ENCODE measurements around the gene HNRNPA2B1.
A peak's percentile ranks its signal among the peaks of the same experiment; 100 is the strongest.

Gene HNRNPA2B1

DNA sequence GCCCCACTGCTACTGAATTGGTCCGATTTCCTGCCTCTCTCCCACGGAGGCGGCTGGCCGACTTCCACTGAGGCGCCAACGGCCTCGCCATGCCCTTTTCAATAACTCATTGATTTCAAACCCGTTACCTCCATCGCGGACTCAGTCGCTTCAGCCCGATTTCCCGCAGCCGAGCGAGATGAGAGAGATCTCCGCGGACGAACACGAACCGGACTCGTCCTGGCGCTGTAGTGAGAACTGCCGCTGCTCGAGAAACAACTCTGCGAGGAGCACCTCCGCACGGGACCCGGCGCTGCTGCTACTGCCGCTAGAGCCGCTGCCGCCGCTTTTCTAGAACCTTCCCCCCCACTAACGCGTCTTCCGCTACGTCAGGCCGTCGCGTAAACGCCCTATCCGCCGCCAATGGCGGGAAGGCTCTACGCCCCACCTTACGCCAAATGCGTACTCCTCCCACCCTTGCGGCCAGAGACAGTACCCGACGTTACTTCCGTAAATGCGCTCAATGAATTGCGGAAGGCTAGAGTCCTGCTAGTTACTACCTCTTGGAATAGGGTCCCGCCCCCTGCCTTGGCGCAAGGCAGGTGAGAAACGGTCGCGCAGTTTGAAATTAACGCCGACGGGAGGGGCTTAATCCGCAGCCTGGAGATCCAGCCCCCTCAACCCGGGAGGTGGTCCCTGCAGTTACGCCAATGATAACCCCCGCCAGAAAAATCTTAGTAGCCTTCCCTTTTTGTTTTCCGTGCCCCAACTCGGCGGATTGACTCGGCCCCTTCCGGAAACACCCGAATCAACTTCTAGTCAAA is at the start of gene HNRNPA2B1:
Gene HNRNPA2B1 (minus strand): TSS at position 303 of the 803 bp plus-strand sequence. CDS start 169 bp downstream, at position 134.
- peak; percentile 86 for DNase-seq (ENCODE audit: low spot score)

DNA sequence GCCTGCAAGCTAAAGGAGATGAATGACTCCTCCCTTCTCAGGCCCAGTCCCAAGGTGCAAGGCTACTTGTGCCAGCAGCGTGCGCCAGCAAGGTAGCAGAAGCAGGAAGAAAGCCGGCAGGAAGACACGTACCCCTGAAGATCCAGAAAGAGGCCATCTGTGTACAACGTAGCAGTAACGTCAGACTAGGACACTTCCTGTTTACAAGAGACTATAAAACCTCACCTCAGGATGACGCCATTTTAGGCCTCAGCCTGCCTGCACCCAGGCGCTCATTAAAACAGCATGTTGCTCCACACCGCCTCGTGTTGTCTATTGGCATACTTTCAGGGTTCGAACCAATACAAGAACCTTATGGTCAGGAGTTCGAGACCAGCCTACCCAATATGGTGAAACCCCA is 49.7 kb upstream of the HNRNPA2B1 start:
- DNase-seq (ENCODE audit: low spot score): no peak

DNA sequence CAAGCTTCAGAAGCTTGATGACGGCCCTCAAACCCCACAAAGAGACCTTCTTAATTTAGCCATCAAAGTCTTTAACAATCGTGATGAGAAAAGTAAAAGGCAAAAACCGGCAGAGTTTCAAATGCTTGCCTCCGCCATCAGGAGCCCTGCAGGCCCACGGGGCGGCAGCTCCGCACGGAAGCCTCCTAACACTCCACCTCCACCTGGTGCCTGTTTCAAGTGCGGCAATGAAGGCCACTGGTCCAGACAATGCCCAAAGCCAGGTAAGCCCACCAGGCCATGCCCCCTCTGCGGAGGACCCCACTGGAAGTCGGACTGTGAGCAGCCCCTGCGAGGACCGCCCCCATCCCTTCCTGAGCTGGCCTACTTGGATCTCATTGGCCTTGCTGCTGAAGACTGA is 44.6 kb upstream of the HNRNPA2B1 start:
- DNase-seq (ENCODE audit: low spot score): no peak

DNA sequence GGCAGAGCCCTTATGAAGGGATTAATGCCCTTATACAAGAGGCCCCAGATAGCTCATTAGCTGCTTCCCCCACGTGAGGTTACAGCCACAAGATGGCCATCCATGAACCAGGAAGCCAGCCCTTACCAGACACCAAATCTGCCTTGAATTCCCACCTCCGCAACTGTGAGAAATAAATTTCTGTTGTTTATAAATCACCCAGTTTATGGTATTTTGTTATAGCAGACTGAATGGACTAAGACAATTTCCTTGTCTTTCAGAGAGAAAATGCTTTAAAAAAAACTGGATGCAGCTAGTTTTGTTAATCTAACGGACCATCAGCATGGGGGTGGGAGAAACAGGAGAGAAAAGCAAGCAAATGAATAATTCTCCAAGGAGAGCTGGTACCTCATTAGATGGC is 37.5 kb upstream of the HNRNPA2B1 start:
- DNase-seq (ENCODE audit: low spot score): no peak

DNA sequence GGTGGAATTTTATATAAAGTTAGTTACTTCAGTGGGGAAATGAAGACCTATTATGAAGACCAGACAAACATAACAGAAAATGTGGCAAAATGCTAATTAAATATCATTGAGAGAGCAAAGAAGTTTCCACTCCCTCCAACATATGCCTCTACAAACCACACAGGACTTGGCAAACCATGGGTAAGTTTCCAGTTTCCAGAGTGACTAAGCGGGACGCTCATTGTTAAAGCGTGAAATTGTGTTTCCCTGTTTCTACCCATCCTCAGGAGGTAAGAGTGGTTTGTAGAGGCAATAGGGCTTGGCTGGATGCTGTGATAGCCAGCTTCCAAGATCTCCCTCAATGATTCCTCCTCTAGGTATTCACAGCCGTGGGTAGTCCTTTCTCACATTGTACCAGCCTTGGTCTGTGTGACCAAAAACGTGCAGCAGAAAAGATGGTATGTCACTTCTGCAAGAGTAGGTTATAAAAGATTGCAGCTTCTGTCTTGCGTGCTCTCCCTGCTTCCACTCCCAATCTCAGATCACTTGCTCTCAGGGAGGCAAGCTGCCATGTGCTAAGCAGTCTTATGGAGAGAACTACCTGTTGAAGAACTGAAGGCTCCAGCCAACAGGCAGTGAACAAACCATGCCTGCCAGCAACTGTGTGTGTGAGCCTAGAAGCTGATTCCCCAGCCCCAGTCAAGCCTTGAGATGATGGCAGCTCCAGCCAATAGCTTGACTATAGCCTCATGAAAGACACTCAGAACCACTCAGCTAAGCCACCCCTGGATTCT is 36.7 kb upstream of the HNRNPA2B1 start:
- no peak for DNase-seq (ENCODE audit: low spot score)

DNA sequence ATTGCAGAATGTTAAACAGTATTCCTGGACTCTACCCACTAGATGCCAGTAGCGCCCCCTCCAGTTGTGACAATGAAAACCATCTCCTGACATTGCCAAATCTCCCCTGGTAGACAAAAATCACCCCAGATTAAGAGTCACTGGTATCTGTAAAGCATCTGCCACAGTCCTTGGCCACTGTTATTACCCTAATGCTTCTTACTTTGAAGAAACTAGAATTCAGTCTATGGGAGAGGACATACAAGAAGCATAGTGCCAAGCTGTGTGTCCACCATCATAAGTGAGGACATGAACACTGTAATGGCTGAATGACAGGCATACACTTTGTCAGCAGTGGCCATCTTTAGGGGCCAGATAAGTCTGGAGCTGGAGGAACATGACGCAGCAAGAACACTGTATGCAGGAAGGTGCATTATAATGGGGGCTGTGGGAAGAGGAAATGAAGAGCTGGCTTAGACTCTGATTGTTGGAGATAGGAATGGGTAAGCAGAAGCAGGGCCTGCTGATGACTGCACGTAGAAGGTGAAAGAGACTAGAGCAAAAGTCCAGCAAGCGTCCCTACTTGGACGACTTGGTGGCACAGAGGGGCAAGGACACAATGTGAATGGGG is 33.5 kb upstream of the HNRNPA2B1 start:
- no peak for DNase-seq (ENCODE audit: low spot score)

DNA sequence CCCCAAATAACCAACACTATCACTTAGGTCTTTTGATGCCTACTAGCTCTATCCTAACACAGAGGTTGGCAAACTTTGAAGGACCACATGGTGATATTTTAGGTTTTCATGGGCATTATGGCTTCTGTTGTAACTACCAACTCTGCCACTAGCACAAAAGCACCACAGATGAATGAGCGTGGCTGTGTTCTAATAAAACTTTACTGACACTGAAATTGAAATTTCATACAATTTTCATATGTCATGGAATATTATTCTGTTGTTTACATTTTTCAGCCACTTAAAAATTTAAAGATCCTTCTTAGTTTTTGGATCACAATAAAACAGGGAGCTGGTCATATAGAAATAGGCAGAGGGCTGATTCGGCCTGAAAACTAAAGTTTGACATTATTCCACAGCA is 27.4 kb upstream of the HNRNPA2B1 start:
- DNase-seq (ENCODE audit: low spot score): no peak

DNA sequence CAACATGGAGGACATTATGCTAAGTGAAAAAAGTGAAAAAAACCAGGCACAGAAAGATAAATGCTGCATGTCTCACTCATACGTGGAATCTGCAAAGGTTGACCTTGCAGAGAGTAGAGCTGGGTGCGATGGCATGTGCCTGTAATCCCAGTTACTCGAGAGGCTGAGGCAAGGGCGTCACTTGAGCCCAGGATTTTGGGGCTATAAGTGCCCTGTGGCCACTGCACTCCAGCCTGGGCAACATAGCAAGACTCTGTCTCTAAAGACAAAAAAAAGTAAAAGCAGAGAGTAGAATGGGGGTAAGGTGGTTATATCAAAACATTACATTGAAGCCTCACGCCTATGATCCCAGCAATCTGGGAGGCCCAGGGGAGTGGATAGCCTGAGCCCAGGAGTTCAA is 23.8 kb upstream of the HNRNPA2B1 start:
- no peak for DNase-seq (ENCODE audit: low spot score)

DNA sequence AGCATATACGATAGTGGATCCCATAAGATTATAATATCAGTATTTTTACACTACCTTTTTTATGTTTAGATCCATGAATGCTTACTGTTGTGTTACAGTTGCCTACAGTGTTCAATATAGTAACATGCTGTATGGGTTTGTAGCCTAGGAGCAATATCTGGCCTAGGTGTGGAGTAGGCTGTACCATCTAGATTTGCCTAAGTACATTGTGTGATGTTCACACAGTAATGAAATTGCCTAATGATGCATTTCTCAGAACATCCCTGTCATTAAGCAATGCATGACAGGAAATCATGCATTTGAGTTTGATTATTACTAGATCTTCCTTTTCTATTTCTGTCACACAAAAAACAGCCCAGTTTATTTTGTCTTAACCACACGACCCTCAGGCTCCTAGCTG is 15.5 kb upstream of the HNRNPA2B1 start:
- DNase-seq (ENCODE audit: low spot score): no peak

DNA sequence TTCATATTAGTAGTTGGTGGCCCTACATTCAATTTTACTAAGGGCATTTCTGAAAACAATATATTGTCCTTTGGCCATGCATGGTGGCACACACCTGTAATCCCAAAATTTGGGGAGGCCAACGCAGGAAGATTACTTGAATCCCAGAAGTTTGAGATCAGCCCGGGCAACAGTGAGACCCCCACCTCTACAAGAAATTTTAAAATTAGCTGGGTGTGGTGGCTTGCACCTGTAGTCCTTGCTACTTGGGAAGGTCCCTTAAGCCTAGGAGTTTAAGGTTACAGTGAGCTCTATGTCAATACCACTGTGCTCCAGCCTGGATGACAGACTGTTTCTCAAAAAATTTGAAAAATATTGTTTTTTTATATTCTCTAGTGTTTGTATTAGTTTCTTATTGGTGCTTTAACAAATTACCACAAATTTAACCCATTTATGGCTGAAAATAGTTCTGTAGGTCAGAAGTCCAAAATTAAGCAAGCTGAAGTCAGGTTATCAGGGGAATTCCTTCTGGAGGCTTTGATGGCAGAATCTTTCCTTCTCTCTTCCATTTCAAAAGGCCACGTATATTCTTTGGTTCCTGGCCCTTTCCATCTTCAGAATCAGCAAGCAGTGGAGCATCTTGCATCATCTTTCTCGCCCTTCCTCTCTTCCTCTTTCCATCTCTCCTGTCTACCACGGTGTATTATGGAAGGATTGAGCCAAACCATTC is 13.4 kb upstream of the HNRNPA2B1 start:
- DNase-seq (ENCODE audit: low spot score): no peak

DNA sequence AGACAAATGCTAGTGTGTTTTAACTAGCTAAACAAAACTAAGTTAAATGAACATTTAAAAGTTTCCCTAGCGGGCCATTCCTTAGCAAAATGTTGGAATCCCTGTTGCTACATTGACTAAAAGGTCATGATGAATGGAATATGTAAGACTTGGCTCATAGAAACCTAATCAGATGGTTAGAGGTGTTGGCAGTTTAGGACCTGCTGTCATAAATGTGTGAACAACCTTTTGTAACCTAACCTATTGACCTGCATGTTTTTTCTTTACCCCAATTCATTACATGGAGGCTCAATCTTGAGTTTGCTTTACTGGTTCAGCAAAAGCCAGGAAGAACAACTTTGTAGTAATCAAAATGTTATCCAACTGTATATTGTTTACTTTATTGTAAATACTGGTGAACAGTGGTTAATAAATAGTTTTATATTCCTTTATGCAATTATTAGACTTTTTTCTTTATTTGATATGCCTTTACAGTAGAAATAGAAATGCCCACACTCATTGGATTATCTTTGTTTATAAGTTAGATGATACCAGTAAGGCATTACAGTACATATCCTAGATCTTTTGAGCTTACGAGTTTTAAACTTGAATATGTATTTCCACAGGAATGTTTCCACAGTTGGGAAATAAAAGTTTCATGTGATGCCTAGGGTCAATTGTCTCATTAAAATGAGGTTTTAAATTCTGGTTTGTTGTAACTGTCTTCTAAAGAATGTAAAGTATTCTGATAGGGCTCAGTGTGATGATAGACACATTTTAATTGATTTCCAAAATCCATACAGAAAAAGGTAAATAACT is 12.6 kb upstream of the HNRNPA2B1 start:
- no peak for DNase-seq (ENCODE audit: low spot score)

DNA sequence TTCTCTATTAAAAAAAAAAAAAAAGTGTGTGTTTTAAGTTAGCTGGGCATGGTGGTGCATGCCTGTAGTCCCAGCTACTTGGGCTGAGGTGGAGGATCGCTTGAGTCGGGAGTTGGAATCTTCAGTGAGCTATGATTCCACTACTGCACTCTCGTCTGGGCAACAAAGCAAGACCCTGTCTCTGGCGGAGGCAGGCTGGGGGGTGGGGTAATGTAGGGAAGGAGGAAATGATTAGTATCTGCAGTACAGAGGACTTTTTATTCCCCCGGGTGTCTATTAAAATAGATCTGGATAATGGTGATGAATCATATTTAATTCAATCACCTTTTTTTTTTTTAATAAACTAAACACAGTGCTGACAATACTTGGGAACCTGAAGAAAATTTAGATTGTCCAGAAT is 7.5 kb upstream of the HNRNPA2B1 start:
- DNase-seq (ENCODE audit: low spot score): no peak

DNA sequence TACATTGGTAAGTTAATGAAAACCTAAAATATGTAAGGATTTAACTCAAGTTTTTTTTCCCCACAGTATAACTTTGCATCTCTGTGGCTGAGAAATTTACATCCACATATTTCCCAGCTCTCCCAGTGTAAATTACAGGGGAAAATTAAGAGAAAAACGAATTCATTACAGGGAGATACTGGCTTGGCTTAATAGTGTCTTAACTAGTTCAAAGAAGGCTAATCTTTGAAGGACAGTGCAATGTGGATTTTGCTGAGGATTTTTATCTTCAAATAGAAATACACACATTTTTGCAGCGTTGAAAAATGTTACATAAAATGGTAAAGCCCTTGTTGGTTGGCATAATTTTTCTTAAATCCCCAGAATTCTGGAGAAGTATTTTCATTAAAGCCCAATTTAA is 2.5 kb upstream of the HNRNPA2B1 start:
- DNase-seq (ENCODE audit: low spot score): no peak

DNA sequence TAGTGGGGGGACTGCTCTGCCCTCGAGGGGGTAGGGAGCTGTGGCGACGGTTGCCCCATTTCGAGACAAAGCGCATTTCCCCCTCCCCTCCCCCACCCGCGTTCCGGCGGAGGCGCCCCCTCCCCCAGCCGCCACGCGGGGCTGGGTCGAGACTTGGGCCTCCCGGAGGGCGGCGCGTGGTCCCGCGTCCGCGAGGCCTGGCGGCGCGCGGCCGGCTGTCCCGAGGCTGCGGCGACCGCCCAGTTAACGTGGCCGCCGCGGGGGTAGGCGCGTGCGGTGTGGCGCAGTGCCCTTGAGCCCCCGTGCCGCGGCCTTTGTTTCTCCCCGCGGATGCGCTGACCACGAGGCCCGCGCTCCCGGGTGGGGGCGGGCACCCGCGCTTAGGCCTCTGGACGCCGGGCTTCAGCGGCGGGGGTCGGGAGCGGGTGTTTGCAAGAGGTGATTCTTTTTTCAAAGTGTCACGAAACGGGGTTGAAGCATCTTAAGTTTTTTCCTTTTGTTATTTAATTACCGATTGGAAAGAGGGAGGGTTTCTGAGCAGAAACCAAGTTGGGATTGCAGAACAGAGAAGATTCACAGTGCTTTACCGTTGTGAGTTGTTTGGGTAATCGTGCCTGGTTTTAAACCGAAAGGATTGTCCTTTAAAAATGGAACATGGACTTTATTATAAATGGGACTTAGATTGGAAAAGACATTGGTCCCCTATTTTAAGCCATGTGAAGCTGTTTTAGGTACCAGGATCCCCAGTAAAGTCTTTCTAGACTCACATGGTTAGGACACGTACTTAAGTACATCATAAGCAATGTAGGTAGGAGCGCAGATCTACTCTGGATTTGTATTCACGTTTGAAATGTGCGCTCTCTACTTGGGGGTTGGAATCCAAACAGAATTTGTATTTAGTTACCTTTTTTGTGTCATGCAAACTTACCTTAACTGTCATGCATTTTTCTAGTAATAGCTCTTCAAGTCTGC is 1.8 kb upstream of the HNRNPA2B1 start:
- peak; percentile 50 for DNase-seq (ENCODE audit: low spot score)

DNA sequence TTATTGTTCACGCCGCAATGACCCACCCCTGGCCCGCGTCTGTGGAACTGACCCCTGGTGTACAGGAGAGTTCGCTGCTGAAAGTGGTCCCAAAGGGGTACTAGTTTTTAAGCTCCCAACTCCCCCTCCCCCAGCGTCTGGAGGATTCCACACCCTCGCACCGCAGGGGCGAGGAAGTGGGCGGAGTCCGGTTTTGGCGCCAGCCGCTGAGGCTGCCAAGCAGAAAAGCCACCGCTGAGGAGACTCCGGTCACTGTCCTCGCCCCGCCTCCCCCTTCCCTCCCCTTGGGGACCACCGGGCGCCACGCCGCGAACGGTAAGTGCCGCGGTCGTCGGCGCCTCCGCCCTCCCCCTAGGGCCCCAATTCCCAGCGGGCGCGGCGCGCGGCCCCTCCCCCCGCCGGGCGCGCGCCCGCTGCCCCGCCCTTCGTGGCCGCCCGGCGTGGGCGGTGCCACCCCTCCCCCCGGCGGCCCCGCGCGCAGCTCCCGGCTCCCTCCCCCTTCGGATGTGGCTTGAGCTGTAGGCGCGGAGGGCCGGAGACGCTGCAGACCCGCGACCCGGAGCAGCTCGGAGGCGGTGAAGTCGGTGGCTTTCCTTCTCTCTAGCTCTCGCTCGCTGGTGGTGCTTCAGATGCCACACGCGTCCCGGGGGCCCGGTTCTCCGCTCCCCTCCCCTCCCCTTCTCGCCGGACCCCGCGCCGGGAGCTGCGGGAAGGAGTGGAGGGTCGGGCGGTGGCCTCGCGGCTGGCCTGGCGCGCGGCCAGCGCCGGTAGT is 887 bp upstream of the HNRNPA2B1 start, which contains the start of gene CBX3:
Gene CBX3 (plus strand): TSS at position 499 of the 772 bp plus-strand sequence. CDS start 1,254 bp downstream, outside the sequence.
- DNase-seq (ENCODE audit: low spot score): peak; percentile 88

DNA sequence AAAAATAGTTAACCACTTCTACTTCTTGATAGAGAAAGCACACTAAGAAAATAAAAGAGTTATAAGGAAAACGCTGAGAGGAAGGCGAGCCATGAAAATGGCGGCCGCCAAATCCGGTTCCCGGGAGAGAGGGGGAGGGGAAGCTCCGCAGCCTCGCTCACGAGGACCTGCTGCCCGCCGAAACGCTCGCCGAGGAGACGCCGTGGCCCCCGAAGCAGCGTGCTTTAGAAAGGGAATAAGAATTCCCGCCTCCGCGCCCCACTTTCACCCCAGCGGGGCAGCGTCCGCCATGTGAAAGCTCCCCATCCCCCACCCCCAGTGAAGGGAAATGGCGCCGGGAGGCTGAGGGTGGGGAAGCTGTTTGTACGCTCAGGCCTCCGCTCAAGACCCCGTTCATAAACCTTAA is 505 bp downstream of the HNRNPA2B1 start:
- peak; percentile 42 for DNase-seq (ENCODE audit: low spot score)

DNA sequence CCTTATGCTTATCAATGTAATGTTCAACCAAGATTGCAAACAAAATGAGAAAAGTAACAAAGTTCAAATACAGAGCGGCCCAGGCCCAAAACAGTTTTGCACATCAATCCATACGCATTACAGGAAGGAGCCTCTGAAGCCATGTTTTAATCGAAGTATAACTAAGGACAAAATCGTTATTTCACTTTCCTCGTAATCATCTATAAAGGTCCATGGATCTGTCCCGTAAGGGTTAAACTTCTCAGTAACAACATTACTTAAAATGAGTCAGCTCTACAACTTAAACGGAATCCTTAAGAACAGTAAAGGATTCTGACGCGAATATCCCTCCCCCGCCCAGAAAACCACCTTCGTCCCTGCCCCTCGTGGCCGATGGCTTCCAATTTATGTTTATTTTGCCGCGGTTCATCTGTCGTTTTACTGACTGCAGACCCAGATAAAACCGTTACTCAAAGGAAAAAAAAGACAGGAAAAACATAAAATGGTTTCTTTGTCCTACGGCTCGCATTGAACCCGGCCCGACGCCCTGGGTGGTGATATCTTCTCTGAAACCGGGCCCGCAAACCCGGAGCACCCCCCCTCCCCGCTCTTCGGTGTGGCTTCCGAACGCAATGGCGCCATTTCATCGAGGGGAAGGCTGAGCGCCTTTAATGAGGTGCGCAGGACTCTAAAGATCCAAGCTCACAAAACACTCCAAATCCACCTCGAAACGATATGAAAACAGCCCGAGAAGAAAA is 1.1 kb downstream of the HNRNPA2B1 start:
- no peak for DNase-seq (ENCODE audit: low spot score)

DNA sequence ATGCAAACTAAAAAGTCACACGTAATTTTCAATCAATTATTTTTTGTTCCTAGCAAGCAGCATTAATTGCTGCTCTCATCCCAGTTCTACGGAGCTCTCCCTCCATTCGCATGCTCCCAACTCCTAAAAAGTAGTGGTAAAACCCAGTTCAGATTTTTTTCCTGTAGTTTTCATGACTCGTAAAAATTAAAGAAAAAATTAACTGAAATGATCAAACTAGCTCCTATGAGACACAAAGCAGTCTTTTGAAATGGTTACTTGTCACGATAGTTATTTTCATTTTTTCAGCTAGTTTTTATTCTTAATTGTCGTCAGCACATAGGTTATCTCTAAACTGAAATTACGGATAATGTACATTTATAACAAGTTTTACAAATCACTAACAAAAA is 1.8 kb downstream of the HNRNPA2B1 start:
- no peak for DNase-seq (ENCODE audit: low spot score)

All from germinal center (tissue), 1 donor.